GM12878 (cell line): ENCODE measurements around the gene SLC35A2. TPM values are rescaled to one million over a fixed set of nuclear protein-coding genes. Genes with fewer than 3 reads are reported as not detected.

Experiments
- CBFB ChIP-seq: IDR thresholded peaks from 2 replicates; pipeline ENCODE4 v1.6.1; 2016; ENCODE audit warnings: antibody characterized with exemption, low read depth
- CEBPB ChIP-seq, 2 experiments: fragments of 150-350 bp in 1 of 2; IDR thresholded peaks; 2 replicates each; pipeline ENCODE4 v1.6.1; 2012 to 2014; ENCODE audit warnings: low read depth in 2 of 2, low read length in 2 of 2, borderline replicate concordance in 1 of 2, inconsistent platforms in 1 of 2
- EED ChIP-seq: sonication (generic); IDR thresholded peaks from 2 replicates; pipeline ENCODE4 v1.6.1; 2016; ENCODE audit warnings: antibody characterized with exemption, low read depth
- GABPA ChIP-seq: IDR thresholded peaks from 2 replicates; pipeline ENCODE4 v1.6.1; 2014; ENCODE audit warnings: antibody characterized with exemption, low read depth, mild to moderate bottlenecking, inconsistent platforms
- GATAD2B ChIP-seq: fragments of 450-650 bp; conservative IDR thresholded peaks from 2 replicates; pipeline ENCODE4 v1.6.1; 2017; ENCODE audit warnings: low read depth, mild to moderate bottlenecking, moderate library complexity
- KAT2A ChIP-seq: conservative IDR thresholded peaks from 2 replicates; pipeline ENCODE4 v1.6.1; 2011; ENCODE audit warnings: low read depth, low read length; ENCODE audit not compliant: control insufficient read depth
- MYC ChIP-seq: IDR thresholded peaks from 2 replicates; pipeline ENCODE4 v1.6.1; 2011; ENCODE audit warnings: mild to moderate bottlenecking, low read length, moderate library complexity, inconsistent platforms; ENCODE audit not compliant: insufficient read depth, insufficient replicate concordance, insufficient read length, severe bottlenecking
- PML ChIP-seq: IDR thresholded peaks from 2 replicates; pipeline ENCODE4 v1.6.1; 2012; ENCODE audit warnings: low read length, inconsistent platforms
- RAD51 ChIP-seq: fragments of 450-650 bp; IDR thresholded peaks from 2 replicates; pipeline ENCODE4 v1.6.1; 2016; ENCODE audit warnings: moderate library complexity, mild to moderate bottlenecking, inconsistent platforms
- SIN3A ChIP-seq: IDR thresholded peaks from 2 replicates; pipeline ENCODE4 v1.6.1; 2012; ENCODE audit warnings: low read depth, low read length, improper control_type of control experiment
- SMAD1 ChIP-seq: fragments of 450-650 bp; IDR thresholded peaks from 2 replicates; pipeline ENCODE4 v1.6.1; 2018; ENCODE audit warnings: mild to moderate bottlenecking, low read depth; ENCODE audit not compliant: partially characterized antibody
- SUZ12 ChIP-seq: fragments of 200-600 bp; sonication (generic); IDR thresholded peaks from one replicate; pipeline ENCODE4 v1.6.1; 2018; ENCODE audit warnings: antibody characterized with exemption, mild to moderate bottlenecking; ENCODE audit not compliant: unreplicated experiment
- ZNF24 ChIP-seq: fragments of 450-650 bp; IDR thresholded peaks from 2 replicates; pipeline ENCODE4 v1.6.1; 2017; ENCODE audit warnings: antibody characterized with exemption, mild to moderate bottlenecking
- polyA plus RNA-seq, 11 experiments: library from polyadenylated mRNA; depleted of rRNA in 4 of 11; unstranded in 6 of 11; stranded (reverse) in 5 of 11; fragments of >200 nt; fragmentation: Nextera tagmentation in 4 of 11; fragmentation: Illumina TruSeq in 1 of 11; extraction: Ambion mirVana in 4 of 11; extraction: Trizol in 1 of 11; gene quantifications; 1 replicate in 1 of 11; 2 replicates in 10 of 11; pipeline versions ENCODE4 v1.2.1 to v1.2.3, GENCODE V29; 2011 to 2016; ENCODE audit warnings: inconsistent platforms in 2 of 11, missing spikeins in 2 of 11, low read depth in 1 of 11
- total RNA-seq, 4 experiments: library from RNA; depleted of rRNA in 3 of 4; stranded (reverse); fragments of >200 nt in 3 of 4; fragmentation: Illumina TruSeq in 1 of 4; extraction: Trizol in 1 of 4; gene quantifications; 2 replicates each; pipeline versions ENCODE4 v1.2.1 to v1.2.3, GENCODE V29; 2013 to 2021
- TF ChIP-seq, protein P1 (sequence below): fragments of 450-650 bp; IDR thresholded peaks from 2 replicates; pipeline ENCODE4 v1.6.1; 2016; ENCODE audit warnings: mild to moderate bottlenecking, moderate library complexity, borderline replicate concordance
- TF ChIP-seq, protein P2 (sequence below): fragments of 150-350 bp; IDR thresholded peaks from 2 replicates; pipeline ENCODE4 v1.6.1; 2014; ENCODE audit warnings: mild to moderate bottlenecking, low read depth, low read length
- TF ChIP-seq, protein P3 (sequence below): IDR thresholded peaks from 2 replicates; pipeline ENCODE4 v1.6.1; 2012; ENCODE audit warnings: mild to moderate bottlenecking, low read depth, low read length
- TF ChIP-seq, protein P4 (sequence below): fragments of 450-650 bp; IDR thresholded peaks from 2 replicates; pipeline ENCODE4 v1.6.1; 2017; ENCODE audit warnings: borderline replicate concordance

The SLC35A2 gene
- total and polyA plus RNA-seq, 10 of the 15 experiments (the other 5 are each of a cell fraction or from before 2014, with no cell fraction given) = 2.1 to 27.4 (median 14.9) TPM

DNA sequence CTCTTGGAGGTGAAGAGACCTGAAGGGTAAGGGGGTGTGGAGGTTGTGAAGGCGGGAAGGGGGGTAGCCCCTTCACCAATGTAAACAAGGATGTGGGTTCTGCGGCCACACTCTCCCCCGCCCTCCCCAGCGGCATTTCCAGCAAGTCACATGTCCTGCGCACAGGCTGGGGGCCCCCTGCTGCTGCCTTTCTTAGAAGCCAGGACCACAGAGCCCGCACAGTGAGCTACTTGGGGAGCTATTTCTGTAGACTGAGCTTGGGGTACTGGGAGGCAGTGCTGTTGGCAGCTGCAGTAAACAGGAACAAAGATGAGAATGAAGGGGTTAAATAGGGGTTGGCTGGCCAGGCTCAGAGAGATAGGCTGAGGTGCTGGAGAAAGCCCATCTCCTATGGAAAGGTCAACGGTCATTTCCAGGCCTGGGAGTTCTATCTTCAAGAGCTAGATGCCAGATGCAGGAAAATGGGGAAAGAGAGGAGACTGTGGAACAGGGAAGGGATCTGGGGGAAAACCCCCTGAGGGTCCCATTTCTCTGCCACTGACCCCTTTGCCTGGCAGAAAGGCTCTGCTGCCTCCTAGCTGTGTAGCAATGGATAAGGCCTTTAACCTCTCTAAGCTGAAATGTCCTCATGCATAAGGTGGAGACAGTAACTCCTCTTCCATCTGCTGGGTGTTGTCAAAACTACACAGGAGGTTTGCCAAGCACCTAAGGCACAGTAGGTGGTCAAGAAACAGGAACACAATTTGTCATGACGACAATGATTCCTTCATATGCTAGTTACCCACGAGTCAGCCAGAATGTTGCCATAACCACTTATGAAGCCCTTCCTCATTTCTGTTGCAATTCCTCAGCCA lies 25.8 kb upstream of the SLC35A2 start (continued):
- TF ChIP-seq SMAD1 (peak; percentile 39), GABPA (no peak; the same call in 1 of the 2 replicates), RAD51 (peak; percentile 91), KAT2A (no peak), CEBPB (IDR thresholded peaks at IDR 0.05; ENCODE audit: borderline replicate concordance in 1 of 2, low read depth in 2 of 2, low read length in 2 of 2) (no peak; a peak in 1 of 4 replicates), GATAD2B (peak; percentile 89), SIN3A (peak; percentile 80), CBFB (peak; percentile 99), EED (peak; percentile 88), PML (no peak), ZNF24 (peak; percentile 34; the same call in 1 of the 2 replicates), SUZ12 (no peak), MYC (no peak)
- TF ChIP-seq, protein P1, sequence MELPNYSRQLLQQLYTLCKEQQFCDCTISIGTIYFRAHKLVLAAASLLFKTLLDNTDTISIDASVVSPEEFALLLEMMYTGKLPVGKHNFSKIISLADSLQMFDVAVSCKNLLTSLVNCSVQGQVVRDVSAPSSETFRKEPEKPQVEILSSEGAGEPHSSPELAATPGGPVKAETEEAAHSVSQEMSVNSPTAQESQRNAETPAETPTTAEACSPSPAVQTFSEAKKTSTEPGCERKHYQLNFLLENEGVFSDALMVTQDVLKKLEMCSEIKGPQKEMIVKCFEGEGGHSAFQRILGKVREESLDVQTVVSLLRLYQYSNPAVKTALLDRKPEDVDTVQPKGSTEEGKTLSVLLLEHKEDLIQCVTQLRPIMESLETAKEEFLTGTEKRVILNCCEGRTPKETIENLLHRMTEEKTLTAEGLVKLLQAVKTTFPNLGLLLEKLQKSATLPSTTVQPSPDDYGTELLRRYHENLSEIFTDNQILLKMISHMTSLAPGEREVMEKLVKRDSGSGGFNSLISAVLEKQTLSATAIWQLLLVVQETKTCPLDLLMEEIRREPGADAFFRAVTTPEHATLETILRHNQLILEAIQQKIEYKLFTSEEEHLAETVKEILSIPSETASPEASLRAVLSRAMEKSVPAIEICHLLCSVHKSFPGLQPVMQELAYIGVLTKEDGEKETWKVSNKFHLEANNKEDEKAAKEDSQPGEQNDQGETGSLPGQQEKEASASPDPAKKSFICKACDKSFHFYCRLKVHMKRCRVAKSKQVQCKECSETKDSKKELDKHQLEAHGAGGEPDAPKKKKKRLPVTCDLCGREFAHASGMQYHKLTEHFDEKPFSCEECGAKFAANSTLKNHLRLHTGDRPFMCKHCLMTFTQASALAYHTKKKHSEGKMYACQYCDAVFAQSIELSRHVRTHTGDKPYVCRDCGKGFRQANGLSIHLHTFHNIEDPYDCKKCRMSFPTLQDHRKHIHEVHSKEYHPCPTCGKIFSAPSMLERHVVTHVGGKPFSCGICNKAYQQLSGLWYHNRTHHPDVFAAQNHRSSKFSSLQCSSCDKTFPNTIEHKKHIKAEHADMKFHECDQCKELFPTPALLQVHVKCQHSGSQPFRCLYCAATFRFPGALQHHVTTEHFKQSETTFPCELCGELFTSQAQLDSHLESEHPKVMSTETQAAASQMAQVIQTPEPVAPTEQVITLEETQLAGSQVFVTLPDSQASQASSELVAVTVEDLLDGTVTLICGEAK = no peak
- TF ChIP-seq, protein P2, sequence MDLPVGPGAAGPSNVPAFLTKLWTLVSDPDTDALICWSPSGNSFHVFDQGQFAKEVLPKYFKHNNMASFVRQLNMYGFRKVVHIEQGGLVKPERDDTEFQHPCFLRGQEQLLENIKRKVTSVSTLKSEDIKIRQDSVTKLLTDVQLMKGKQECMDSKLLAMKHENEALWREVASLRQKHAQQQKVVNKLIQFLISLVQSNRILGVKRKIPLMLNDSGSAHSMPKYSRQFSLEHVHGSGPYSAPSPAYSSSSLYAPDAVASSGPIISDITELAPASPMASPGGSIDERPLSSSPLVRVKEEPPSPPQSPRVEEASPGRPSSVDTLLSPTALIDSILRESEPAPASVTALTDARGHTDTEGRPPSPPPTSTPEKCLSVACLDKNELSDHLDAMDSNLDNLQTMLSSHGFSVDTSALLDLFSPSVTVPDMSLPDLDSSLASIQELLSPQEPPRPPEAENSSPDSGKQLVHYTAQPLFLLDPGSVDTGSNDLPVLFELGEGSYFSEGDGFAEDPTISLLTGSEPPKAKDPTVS = 0 out of 2 replicates have a peak, but pooled peaks have one; percentile 66
- TF ChIP-seq, protein P3, sequence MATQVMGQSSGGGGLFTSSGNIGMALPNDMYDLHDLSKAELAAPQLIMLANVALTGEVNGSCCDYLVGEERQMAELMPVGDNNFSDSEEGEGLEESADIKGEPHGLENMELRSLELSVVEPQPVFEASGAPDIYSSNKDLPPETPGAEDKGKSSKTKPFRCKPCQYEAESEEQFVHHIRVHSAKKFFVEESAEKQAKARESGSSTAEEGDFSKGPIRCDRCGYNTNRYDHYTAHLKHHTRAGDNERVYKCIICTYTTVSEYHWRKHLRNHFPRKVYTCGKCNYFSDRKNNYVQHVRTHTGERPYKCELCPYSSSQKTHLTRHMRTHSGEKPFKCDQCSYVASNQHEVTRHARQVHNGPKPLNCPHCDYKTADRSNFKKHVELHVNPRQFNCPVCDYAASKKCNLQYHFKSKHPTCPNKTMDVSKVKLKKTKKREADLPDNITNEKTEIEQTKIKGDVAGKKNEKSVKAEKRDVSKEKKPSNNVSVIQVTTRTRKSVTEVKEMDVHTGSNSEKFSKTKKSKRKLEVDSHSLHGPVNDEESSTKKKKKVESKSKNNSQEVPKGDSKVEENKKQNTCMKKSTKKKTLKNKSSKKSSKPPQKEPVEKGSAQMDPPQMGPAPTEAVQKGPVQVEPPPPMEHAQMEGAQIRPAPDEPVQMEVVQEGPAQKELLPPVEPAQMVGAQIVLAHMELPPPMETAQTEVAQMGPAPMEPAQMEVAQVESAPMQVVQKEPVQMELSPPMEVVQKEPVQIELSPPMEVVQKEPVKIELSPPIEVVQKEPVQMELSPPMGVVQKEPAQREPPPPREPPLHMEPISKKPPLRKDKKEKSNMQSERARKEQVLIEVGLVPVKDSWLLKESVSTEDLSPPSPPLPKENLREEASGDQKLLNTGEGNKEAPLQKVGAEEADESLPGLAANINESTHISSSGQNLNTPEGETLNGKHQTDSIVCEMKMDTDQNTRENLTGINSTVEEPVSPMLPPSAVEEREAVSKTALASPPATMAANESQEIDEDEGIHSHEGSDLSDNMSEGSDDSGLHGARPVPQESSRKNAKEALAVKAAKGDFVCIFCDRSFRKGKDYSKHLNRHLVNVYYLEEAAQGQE = peak; percentile 9; the same call in 1 of the 2 replicates
- TF ChIP-seq, protein P4, sequence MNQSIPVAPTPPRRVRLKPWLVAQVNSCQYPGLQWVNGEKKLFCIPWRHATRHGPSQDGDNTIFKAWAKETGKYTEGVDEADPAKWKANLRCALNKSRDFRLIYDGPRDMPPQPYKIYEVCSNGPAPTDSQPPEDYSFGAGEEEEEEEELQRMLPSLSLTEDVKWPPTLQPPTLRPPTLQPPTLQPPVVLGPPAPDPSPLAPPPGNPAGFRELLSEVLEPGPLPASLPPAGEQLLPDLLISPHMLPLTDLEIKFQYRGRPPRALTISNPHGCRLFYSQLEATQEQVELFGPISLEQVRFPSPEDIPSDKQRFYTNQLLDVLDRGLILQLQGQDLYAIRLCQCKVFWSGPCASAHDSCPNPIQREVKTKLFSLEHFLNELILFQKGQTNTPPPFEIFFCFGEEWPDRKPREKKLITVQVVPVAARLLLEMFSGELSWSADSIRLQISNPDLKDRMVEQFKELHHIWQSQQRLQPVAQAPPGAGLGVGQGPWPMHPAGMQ = no peak
